MM.1S (cell line): ENCODE measurements around the gene PPL.

ENCODE experiments used
- EZH2 ChIP-seq: fragments of 300-600 bp; sonication (generic); optimal IDR thresholded peaks from 2 replicates; pipeline ENCODE3; 2017; ENCODE audit warnings: low read depth, mild to moderate bottlenecking, antibody characterized with exemption, low read length, mixed read lengths
- TF ChIP-seq, protein P1 (sequence below): fragments of 300-600 bp; sonication (generic); IDR thresholded peaks from 2 replicates; pipeline ENCODE4 v1.5.1; 2016; ENCODE audit warnings: antibody characterized with exemption, low read length, mixed read lengths

DNA sequence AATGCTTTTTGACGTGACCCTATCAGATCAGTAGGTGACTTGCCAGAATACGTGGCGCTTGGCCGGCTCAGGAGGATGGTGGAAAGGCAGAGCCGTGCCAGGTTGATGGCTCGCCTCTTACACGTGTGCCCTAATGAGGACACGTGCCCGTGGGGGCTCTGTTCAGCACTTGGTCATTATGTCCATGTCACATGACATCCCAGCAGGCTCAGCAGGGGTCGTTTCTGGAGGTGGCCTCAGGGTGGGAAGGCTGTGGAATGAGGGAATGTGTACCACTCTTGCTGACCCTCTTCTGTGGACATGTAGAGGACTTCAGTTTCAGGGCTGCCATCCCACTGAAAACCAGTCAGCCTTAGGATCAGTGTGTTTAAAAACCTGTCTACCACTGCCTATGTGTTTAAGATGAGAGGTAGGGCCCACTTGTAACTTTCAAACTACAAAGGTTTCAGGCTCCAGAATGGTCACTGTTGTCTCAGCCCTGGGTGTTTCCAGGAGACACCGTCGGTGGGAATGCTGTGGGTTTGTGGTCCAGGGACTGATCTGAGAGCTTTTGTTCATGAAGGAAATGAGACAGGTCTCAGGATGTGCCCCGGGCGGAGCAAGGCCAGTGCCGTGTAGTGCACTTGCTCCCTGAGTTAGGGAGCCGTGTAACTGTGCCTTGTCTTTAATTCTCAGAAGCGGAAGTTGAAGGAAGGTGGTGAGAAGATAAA is 77.6 kb downstream of the PPL start:
- TF ChIP-seq, protein P1, sequence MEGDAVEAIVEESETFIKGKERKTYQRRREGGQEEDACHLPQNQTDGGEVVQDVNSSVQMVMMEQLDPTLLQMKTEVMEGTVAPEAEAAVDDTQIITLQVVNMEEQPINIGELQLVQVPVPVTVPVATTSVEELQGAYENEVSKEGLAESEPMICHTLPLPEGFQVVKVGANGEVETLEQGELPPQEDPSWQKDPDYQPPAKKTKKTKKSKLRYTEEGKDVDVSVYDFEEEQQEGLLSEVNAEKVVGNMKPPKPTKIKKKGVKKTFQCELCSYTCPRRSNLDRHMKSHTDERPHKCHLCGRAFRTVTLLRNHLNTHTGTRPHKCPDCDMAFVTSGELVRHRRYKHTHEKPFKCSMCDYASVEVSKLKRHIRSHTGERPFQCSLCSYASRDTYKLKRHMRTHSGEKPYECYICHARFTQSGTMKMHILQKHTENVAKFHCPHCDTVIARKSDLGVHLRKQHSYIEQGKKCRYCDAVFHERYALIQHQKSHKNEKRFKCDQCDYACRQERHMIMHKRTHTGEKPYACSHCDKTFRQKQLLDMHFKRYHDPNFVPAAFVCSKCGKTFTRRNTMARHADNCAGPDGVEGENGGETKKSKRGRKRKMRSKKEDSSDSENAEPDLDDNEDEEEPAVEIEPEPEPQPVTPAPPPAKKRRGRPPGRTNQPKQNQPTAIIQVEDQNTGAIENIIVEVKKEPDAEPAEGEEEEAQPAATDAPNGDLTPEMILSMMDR: no peak
- no peak for TF ChIP-seq EZH2
